Breast epithelium (tissue), 4 donors: ENCODE results near the gene INO80E. TPM values are rescaled to one million over a fixed set of nuclear protein-coding genes. Genes with fewer than 3 reads are reported as not detected.
A peak's percentile ranks its signal among the peaks of the same experiment; 100 is the strongest.

Source experiments
- DNase-seq, 2 donors: peaks; one replicate each; pipeline ENCODE4 v3.0.0-alpha.2; 2019; ENCODE audit warnings: low spot score in 2 of 2
- H3K27ac ChIP-seq, 2 donors: fragments of 200-600 bp; sonication (generic) in 1 of 2; one replicate each; pipeline ENCODE4 v1.5.1; 2016 to 2019; ENCODE audit warnings: mild to moderate bottlenecking in 1 of 2
- H3K27me3 ChIP-seq, 2 donors: fragments of 200-600 bp; sonication (generic) in 1 of 2; one replicate each; pipeline versions ENCODE4 v1.5.1 to v1.6.0; 2017 to 2019; ENCODE audit warnings: control low read depth in 1 of 2, mild to moderate bottlenecking in 1 of 2
- H3K36me3 ChIP-seq: fragments of 200-600 bp; one replicate; pipeline ENCODE4 v1.5.1; 2019
- H3K4me1 ChIP-seq, 2 donors: fragments of 200-600 bp; sonication (generic); one replicate each; pipeline ENCODE4 v1.5.1; 2016 to 2019; ENCODE audit warnings: control low read depth in 1 of 2
- H3K4me3 ChIP-seq, 3 donors: fragments of 200-600 bp; sonication (generic); 1 replicate in 2 of 3; 2 replicates in 1 of 3; pipeline ENCODE4 v1.5.1; 2016 to 2019; ENCODE audit warnings: mild to moderate bottlenecking in 3 of 3, moderate library complexity in 2 of 3
- H3K9me3 ChIP-seq, 2 donors: fragments of 200-600 bp; sonication (generic) in 1 of 2; one replicate each; pipeline ENCODE4 v1.5.1; 2016 to 2019; ENCODE audit warnings: control low read depth in 1 of 2
- POLR2A ChIP-seq: fragments of 450-650 bp; IDR thresholded peaks from one replicate; pipeline ENCODE4 v1.6.1; 2016; ENCODE audit warnings: antibody characterized with exemption, mild to moderate bottlenecking, moderate library complexity
- POLR2AphosphoS5 ChIP-seq, 3 donors: sonication (generic); formaldehyde crosslinking; IDR thresholded peaks; one replicate each; pipeline ENCODE4 v1.6.1; 2017; ENCODE audit warnings: antibody characterized with exemption in 3 of 3
- intact Hi-C: fragments of 100-400 bp; cut with DNase I; formaldehyde crosslinking; loops from one replicate; pipeline ENCODE4 v1.15.1; 2023; ENCODE audit warnings: low total_unique reads
- total RNA-seq, 3 donors: library from RNA; depleted of rRNA; stranded (reverse); fragments of >200 nt; gene quantifications; one replicate each; pipeline ENCODE4 v1.1.0, GENCODE V29; 2016
- TF ChIP-seq, protein P1 (sequence below), 3 donors: fragments of 450-650 bp; IDR thresholded peaks; one replicate each; pipeline ENCODE4 v1.5.1; 2016 to 2017; ENCODE audit warnings: antibody characterized with exemption in 3 of 3, mild to moderate bottlenecking in 3 of 3, moderate library complexity in 3 of 3

The INO80E gene
- total RNA-seq, 3 donors from 2014 or later = 31.8 to 39.7 (median 38.6) TPM

DNA sequence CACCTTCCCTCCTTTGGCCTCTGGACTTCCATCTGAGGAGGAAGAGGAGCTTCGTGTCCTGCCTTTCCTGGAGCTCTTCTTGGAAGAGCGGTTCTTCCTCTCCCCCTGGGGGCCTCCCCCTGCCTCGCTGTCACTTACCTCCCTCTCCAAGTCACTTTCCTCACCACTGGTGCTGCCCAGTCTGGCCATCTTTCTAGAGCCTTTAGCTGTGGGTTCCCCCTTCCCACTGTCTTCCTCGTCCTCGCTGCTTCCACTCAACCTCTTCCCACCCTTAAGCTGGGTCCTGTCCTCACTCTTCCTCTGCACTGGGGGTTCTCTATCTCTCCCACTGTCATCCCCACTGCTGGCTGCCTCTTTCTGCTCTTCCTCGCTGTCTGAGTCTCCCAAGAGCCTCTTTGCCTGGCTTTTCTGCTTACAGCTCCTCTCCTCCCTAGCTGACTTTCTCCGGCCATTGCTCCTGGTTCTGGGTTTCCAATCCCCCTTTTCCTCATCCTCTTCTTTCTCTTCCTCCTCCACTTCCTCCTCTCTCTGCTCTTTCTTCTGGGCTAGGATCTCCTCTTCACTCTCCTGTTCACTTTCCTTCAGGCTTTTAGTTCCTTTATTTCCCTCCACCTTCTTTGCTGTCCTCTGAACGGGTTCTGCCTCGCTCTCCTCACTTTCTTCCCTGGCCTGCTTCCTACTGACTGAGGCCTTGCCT lies 2.0 kb upstream of the INO80E start:
- Histone ChIP-seq H3K4me3 (peak overlapping the region in 2 of 3 donors; percentile 70 to 85), H3K27ac (peak overlapping the region in 1 of 2 donors; percentile 96), H3K9me3 (no peaks in the 10 kb centered on the region), H3K27me3 (no peaks in the 10 kb centered on the region), H3K36me3 (peaks cover 5% of the 10 kb centered on the region), H3K4me1 (peaks cover 4 to 10% of the 10 kb centered on the region in 2 donors)
- intact Hi-C loops = no loop called here
- DNase-seq = no peak
- no peak for TF ChIP-seq POLR2A
- TF ChIP-seq, protein P1, sequence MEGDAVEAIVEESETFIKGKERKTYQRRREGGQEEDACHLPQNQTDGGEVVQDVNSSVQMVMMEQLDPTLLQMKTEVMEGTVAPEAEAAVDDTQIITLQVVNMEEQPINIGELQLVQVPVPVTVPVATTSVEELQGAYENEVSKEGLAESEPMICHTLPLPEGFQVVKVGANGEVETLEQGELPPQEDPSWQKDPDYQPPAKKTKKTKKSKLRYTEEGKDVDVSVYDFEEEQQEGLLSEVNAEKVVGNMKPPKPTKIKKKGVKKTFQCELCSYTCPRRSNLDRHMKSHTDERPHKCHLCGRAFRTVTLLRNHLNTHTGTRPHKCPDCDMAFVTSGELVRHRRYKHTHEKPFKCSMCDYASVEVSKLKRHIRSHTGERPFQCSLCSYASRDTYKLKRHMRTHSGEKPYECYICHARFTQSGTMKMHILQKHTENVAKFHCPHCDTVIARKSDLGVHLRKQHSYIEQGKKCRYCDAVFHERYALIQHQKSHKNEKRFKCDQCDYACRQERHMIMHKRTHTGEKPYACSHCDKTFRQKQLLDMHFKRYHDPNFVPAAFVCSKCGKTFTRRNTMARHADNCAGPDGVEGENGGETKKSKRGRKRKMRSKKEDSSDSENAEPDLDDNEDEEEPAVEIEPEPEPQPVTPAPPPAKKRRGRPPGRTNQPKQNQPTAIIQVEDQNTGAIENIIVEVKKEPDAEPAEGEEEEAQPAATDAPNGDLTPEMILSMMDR (IDR thresholded peaks at IDR 0.05) = no peak
- TF ChIP-seq POLR2AphosphoS5 (IDR thresholded peaks at IDR 0.05) = no peak

GRCh38 chr16:29994600-29995323 lies 1.3 kb upstream of the INO80E start:
- Histone ChIP-seq H3K27ac (peak overlapping the region; percentile 96), H3K4me1 (peaks cover 4 to 10% of the 10 kb centered on the region in 2 donors), H3K36me3 (peaks cover 5% of the 10 kb centered on the region), H3K27me3 (no peaks in the 10 kb centered on the region), H3K9me3 (no peaks in the 10 kb centered on the region), H3K4me3 (peak overlapping the region; percentile 70 to 85 (median 84))
- intact Hi-C loops = no loop called here
- peak in 1 of 2 donors; percentile 56 for DNase-seq
- TF ChIP-seq POLR2AphosphoS5 (IDR thresholded peaks at IDR 0.05) = no peak
- TF ChIP-seq, protein P1 (IDR thresholded peaks at IDR 0.05) = no peak
- TF ChIP-seq POLR2A = no peak

- Histone ChIP-seq H3K27ac (peak within 1 kb of the TSS; percentile 96), H3K9me3 (no peaks in the 10 kb centered on the region), H3K27me3 (no peaks in the 10 kb centered on the region), H3K4me1 (peaks cover 4 to 10% of the 10 kb centered on the region in 2 donors), H3K4me3 (peak within 1 kb of the TSS; percentile 70 to 85 (median 84)), H3K36me3 (no peaks in the 10 kb centered on the region)
- intact Hi-C loops = no loop called here
- DNase-seq = peak; percentile 81 to 85
- TF ChIP-seq POLR2A = no peak
- peak in 2 of 3 donors; percentile 17 to 89 for TF ChIP-seq POLR2AphosphoS5 (IDR thresholded peaks at IDR 0.05)
Observed at GRCh38 chr16:29995324-29995910, 624 bp upstream of the INO80E start, which contains the start of gene HIRIP3. Gene HIRIP3, minus strand, starts transcription at chr16:29995617. Its CDS starts 12 bp downstream, at chr16:29995605.

- no peaks in the 10 kb centered on the region for H3K27me3 ChIP-seq
- H3K4me1 ChIP-seq = peaks cover 4 to 10% of the 10 kb centered on the region in 2 donors
- peak overlapping the region; percentile 70 to 85 (median 84) for H3K4me3 ChIP-seq
- no peaks in the 10 kb centered on the region for H3K36me3 ChIP-seq
- no peak for TF ChIP-seq POLR2AphosphoS5 (IDR thresholded peaks at IDR 0.05)
- TF ChIP-seq, protein P1 (IDR thresholded peaks at IDR 0.05) = no peak
- TF ChIP-seq POLR2A = no peak
- intact Hi-C loops = no loop called here
- no peak for DNase-seq
- no peaks in the 10 kb centered on the region for H3K9me3 ChIP-seq
- peak overlapping the region; percentile 96 for H3K27ac ChIP-seq
Observed at GRCh38 chr16:29996766-29997250, 767 bp downstream of the INO80E start.

- Histone ChIP-seq H3K4me3 (no peak overlapping the region), H3K36me3 (no peaks in the 10 kb centered on the region), H3K27ac (no peak overlapping the region), H3K4me1 (peaks cover 4% of the 10 kb centered on the region in 2 donors), H3K9me3 (no peaks in the 10 kb centered on the region), H3K27me3 (no peaks in the 10 kb centered on the region)
- DNase-seq = no peak
- intact Hi-C loops = loop anchor here (1.0 kb wide), 1 partner anchor 30 kb away; no protein-coding TSS in a partner anchor
- TF ChIP-seq, protein P1 (IDR thresholded peaks at IDR 0.05) = no peak
- TF ChIP-seq POLR2A (no peak), POLR2AphosphoS5 (IDR thresholded peaks at IDR 0.05) (no peak)
Observed at GRCh38 chr16:29999605-30000004, 3.6 kb downstream of the INO80E start.
